GM18873 (cell line): Measurements from ENCODE around the gene UNC5A.

Experiments
- ATAC-seq: cut with Tn5 transposase; IDR thresholded peaks from one replicate; pipeline ENCODE4 v1.9.1; 2021; ENCODE audit warnings: mild to moderate bottlenecking, moderate library complexity, moderate number of reproducible peaks; ENCODE audit not compliant: unreplicated experiment, low FRiP score

The UNC5A gene

DNA sequence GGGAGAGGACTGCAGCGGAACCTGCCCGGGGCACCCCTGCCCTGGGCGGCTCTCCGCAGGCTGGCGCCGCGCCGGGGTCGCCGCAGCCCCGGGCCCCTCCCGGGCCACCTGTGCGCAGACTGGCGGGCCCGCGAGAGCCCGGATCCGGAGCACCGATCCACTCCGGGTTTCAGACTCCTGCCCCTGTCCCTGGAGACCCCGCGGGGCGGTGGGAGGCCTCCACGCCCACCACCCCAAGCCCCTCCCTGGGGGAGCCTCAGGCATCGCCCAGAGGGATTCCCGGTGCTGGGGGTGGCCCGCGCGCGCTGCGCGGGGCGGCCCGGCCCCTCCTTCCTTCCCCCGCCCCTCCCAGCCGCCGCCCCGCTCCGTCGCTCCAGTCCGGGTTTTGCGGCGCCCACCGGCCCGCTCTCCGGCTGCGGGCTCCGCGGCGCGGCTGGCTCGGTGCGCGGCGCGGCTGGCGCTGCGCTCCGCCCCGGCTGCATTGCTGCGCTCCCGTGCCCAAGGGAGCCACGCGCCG is at the start of gene UNC5A:
Gene UNC5A, plus strand, starts transcription at position 479 of the 517 bp plus-strand sequence. CDS start 192 bp downstream, outside the sequence.
- ATAC-seq: no peak

DNA sequence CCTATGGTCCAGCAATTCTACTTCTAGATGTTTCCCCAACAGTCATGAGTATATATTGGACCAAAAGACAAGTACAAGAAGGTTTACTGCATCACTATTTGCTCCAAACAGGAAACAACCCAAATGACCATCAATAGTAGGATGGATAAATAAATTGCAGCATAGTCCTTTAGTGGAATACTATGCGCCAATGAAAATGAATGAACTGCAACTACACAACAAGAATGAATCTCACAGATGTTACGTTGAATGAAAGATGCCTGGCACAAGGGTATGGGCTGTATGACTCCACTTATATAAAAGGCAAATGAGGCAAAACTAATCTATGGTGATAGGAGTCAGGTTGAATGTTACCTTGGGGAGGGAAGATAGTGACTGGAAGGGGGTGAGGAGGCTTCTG is 48.6 kb upstream of the UNC5A start:
- no peak for ATAC-seq

DNA sequence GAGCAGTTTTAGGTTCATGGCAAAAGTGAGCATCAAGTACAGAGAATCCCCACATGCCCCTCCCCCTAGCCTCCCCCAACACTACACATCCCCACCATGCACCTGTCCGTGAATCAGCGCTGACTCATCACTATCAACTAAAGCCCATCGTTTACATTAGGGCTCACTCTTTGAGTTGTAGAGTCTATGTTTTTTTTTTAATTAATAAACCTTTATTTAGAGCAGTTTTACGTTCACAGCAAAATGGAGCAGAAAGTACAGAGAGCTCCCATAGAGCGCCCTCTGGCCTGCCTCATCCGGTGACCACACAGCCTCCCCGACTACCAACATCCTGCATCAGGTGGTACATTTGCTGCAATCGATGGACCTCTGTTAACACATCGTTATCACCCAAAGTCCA is 47.9 kb upstream of the UNC5A start:
- no peak for ATAC-seq

DNA sequence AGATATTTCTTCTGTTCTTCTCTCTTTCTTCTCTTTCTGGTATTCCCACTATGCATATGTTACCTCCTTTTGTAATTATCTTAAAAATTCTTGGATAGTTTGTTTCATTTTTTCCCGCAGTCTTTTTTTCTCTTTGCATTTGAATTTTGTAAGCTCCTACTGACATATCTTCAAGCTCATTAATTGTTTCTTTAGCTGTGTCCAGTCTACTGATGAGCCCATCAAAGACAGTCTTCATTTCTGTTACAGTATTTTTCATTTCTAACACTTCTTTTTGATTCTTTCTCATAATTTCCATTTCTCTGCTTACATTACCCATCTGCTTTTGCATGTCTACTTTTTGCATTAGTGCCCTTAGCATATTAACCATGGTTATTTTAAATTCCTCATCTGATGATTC is 44.7 kb upstream of the UNC5A start:
- no peak for ATAC-seq

DNA sequence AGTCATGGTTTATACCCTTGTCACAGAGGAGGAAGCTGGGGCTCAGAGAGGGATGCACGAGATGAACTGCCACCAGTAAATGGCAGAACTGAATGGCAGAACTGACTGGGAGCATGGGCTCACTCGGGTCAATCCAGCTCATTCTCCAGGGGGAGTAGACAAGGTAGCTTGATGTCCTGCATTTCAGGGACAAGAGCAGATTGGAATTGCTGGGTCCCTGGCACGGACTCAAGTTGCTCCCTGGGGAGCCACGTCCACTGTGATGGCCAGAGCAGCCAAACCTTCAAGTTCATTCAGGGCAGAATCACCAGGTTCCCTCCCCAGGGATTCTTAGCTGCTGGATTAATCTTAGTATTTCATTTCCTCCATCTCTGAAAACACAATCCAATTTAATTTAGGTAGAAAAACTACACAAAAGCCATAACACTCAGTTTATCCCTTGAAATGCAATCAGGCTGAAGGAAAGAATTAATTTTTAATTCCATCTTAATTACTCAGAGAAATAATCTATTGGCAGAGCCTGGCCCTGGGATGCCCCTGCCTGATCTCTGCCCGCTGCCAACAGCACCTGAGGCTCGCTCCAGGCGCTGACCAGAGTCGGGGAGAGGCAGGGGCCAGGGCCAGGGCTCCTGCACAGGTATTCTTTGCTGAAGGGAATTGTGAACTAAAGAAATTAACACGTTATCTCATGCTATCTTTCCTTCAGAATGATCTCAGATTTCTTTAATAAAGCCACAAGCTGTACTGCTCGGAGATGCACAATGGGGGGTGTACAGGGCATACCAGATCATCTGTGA is 42.0 kb upstream of the UNC5A start:
- ATAC-seq: no peak

DNA sequence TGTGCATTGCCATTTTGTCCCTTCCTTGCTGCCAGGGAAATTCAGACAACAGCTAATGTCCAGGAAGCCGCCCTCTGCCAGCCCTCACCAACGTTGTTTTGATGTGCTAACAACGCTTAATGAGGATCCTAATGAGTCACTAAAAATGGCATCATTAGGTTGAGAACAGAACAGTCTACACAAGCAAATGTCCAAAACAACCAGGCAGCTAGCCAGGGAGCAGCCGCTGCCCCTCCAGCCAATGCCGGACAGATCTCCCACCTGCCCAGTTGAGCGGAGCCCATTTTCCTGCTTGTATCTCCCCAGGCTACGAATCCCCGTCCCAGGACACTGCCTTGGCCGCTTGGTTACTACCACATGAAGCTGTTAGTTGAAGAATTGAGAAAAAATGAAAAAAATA is 40.4 kb upstream of the UNC5A start:
- ATAC-seq: no peak

DNA sequence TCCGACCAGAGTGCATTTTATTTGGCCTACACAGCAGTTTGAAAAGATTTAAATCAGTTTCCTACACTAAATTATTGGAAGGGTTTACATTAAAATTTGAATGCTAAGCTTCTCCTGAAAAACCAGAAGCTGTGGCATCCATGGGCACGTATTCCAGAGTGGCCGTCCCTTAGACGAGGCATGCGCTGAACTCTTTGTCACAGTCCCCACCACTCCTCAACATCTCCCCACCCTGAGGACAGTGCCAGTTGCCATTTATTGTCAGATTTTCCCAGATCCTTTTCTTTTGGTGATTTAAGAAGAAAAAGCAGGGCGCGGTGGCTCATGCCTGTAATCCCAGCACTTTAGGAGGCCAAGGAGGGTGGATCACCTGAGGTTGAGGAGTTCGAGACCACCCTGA is 39.9 kb upstream of the UNC5A start:
- no peak for ATAC-seq

DNA sequence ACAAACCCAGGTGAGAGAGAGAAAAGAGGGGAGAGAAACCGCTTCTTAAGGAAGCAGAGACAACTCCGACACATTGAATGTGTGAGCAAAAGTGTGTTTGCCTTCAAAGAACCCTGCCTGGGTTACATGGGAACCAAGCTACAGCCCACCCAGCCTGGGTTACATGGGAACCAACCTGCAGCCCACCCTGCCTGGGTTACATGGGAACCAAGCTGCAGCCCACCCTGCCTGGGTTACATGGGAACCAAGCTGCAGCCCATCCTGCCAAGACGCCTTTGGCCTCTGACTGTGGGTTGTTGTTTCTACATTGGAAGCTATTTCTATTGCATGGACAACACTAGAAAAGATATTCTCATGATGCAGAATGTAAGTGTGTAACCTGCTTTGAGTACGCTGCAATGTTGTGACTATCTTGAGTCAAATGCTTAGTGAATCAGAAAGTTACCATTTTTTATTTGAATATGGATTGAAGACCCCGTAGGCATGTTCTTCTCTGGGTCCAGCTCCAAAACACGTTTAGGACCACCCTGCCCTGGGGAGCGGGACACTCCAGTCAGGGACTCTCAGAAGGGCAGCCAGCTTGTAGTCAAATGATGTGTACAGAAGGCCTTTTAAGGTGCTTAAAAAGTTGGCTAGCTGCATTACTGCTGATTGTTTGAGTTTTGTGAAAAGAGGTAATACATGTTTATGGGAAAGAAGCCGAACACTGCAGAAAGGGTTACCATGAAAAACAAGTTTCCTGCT is 39.1 kb upstream of the UNC5A start:
- no peak for ATAC-seq

DNA sequence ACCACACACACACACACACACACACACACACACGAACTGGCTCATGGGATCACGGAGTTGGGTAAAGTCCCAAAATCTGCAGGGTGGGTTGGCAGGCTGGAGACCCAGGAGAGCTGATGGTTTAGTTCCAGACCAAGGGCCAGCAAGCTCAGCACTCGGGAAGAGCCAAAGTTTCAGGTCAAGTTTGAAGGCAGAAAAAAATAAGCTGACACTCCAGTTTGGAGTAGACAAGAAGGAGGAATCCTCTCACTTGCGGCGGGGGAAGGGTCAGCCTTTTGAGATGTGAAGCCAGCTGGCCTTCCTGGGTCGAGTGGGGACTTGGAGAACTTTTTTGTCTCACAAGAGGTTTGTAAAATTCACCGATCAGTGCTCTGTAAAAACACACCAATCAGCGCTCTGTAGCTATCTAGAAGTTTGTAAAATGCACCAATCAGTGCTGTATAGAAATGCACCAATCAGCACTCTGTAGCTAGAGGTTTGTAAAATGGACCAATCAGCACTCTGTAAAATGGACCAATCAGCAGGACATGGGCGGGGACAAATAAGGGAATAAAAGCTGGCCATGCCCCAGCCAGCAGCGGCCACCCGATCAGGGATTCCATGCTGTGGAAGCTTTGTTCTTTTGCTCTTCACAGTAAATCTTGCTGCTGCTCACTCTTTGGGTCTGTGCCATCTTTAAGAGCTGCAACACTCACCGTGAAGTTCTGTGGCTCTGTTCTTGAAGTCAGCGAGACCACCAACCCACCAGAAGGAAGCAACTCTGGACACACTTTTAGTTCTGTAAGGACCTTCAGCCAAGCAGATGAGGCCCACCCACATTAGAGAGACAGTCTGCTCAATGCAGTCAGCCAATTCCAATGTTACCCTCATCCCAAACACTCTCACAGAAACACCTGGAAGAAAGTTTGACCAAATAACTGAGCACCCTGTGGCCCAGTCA is 37.8 kb upstream of the UNC5A start:
- ATAC-seq: no peak

DNA sequence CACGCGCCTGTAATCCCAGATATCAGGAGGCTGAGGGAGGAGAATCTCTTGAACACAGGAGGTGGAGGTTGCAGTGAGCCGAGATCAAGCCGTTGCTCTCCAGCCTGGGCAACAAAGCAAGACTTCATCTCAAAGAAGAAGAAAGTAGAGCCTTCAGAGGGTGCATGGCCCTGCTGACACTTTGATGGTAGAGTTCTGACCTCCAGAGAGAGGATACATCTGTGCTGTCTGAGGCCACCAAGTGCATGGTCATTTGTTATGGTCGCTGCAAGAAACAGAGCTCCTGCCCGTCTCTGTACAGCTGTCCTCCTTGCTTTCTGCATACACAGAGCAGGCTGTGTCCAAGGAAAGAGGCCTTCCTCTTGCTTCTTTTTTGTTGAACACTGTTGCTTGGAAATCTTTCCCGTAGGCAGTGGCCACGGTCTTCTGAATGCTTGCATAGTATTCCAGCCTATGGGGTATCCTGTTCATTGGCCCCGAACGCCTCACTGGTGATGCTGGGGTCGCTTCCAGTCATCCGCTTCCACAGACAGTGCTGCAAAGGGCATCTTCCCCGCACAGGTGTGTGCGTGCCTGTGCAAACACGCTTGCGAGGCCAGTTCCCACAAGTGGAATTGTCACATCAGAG is 36.8 kb upstream of the UNC5A start:
- no peak for ATAC-seq

DNA sequence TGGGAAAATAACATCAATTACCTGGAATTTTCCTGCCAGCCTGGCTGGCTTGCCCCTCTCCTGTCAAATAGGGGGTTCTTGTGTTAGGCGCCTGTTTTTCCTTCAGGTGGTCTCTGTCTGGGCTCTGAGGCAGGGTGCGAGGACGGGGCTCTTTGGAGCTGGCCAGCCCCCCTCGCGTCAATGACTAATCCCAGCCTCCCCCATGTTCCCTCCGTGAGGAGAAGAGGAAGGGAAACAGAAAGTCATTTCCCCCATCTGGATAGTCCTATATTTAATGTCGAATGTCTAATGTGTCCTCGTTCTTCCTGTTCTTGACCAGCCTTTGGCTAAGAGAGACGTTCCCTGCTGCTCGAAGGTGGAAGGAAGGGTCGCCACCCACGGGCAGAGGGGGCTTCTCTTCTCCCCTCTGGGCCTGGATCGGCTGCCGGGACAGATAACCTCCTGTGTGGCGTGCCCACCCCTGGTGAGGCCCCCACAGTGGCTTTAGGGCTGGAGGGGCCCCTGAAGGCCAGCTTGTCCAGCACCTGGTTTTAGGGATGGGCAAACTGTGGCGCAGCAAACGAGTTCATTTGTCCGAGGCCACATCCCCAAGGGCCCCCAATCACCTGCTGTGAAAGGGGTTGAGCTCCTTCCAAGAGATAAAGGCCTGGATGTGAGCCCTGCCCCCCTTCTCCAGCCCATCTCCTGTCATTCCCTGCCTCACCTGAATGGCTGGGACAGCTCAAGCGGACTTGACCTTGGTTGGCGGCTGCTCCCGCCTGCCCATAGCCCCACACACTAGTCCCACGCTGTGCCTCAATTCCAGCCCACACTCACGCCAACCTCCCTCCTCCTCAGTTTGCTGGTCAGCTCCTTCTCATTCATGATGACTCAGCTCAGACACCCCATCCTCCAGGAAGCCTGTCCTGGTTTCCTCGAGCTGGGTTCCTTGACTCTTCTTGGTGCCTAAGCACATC is 35.9 kb upstream of the UNC5A start:
- ATAC-seq: no peak

DNA sequence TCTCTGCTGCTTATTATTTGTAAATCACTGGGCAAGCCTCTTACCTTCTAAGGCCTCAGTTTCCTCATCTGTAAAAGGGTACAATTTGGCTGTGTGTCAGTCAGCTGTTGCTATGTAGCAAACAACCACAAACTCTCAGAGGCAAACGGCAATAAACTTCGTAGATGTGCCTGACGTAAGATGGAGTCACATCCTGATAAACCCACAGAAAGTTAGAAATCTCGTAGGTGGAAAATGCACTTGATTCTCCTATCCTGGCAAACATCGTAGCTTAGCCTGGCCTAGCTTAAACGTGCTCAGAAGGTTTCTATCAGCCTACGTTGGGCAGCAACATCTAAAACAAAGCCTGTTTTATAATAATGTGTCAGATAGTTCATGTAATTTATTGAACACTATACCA is 35.0 kb upstream of the UNC5A start:
- ATAC-seq: no peak

DNA sequence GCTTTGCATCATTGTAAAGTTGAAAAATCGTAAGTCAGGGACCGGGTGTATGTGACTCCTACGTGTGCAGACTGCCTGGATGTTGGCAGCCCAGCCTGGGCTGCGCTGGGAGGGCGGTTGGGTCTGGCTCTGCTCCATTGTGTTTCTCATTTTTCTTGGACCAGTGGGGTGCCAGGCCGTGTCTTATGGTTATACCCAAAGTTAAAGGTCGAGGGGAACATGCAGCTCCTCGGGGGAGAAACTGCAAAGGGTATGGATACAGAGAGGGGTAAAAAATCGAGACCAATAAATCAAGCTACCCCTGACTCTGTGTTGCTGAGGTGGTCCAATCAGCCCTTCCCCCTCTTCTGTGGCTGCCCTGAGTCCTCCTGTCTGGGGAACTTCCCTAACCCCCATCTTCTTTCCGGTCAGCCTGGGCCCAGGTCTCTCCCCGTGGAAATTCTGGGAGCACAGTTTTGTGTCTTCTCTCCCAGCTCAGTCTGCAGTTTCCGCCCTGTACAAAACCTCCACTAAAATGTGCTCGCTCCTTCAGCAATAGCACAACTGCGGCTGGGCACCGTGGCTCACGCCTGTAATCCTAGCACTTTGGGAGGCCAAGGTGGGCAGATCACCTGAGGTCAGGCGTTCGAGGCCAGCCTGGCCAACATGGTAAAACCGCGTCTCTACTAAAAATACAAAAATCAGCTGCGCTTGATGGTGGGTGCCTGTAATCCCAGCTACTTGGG is 34.1 kb upstream of the UNC5A start:
- no peak for ATAC-seq

DNA sequence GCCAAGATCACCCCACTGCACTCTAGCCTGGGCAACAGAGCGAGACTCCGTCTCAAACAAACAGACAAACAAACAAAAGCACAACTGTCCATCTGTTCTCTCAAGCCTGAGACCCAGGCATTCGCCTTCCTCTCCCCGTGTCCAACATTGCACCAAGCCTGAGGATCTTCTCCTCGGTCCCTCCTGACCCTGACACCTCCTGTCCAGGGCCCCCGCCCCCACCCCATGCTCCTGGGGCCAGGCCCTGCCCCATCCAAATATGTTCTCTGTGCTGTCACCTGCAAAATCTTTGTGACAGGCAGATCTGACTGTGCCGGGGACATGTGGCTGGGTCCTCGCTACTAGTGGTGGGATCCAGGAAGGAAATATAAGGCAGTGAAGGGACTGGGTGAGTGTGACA is 33.4 kb upstream of the UNC5A start:
- no peak for ATAC-seq

DNA sequence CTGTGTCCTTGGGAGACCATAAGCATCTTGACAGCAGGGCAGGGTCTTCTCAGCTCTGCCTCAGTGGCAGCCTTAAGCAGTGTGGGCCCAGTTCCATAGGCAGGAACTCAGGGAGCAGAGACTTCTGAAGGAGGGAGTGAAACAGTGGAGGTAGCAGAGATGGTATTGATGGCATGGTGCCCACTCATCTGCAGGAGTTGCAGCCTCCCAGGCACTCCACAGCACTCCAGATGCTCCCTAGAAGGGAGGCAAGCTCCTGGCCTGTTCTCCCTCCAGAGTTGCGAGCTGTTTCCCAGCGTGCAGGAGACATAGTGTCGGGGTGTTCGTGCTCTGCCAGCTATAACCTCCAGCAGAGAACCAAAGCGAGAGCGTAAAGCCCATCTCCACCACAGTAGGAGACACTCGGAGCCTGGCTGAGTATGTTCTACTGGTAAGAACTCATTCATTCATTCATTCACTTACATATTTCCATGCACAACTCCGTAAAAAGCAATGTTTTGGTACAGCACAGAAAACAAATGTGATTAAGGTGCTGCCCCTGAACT is 31.4 kb upstream of the UNC5A start:
- no peak for ATAC-seq

DNA sequence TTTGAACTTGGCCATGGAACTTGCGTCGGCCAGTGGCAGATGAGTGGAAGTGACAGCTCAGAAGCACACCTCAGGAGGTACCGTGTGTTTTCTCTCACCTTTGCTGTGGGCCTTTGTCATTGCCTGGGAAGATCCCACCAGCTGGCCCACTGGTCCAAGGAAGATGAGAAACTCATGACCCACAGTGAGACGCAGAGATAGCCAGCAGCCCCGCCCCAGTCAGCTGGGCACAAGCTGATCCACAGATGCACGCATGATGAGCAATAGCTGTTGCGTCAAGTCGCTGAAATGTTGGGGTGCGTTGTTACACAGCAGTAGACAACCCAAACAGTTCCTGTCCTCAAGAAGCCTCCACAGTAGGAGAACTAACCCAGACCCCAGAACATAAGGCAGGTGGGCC is 30.8 kb upstream of the UNC5A start:
- ATAC-seq: no peak

DNA sequence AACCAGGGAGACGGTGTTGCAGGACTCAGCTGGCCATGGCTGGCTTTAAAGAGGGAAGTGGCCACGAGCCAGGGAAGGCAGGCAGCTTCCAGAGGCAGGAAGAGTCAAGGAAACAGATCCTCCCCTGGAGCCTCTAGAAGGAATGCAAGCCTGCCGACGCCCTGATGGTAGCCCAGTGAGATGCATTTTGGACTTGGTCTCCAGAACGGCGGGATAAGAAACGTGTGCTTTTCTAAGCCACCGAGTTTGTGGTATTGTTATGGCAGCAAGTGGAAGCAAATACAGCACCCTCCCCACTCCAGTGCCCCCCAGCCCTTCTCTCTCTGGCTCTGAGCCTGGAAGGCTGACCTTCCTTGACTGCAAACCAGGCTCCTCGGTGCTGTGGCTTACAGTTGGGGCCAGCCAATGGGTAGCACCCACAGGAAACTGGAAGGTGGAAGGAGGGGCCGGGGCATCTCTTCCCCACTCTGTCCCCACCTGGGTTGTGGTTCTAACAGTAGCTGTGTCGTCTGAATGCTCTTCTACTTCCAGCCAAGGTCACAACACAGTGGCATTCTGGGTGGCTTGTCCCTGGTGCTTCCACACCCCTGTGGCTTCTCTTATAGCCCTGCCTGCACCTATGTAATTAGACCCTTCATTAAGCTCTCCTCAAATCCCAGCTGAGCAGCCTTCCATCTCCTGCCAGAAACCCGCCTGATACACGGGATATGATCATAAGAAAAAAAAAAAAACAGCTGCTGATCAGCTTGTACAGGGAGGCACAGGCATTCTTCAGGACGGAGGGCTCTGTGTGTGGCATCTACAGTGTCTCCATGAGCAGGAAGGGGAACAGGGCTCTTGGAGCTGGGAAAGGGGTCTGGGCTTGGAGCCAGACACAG is 29.9 kb upstream of the UNC5A start:
- ATAC-seq: no peak
